Umbilical cord (tissue), 2 donors: ENCODE data around the gene RND2. TPM values are rescaled to one million over a fixed set of nuclear protein-coding genes. Genes with fewer than 3 reads are reported as not detected.
A peak's percentile ranks its signal among the peaks of the same experiment; 100 is the strongest.
"Not testable (repeated sequence)": the region's sequence is repeated elsewhere in the genome, so short reads cannot be mapped to it uniquely, and the experiment has no call there.

Experiments used
- DNase-seq: peaks from one replicate; pipeline ENCODE4 v3.0.0-alpha.2; 2015; ENCODE audit warnings: low spot score
- total RNA-seq: library from RNA; depleted of rRNA; stranded (reverse); fragments of >200 nt; gene quantifications from one replicate; pipeline ENCODE4 v1.2.3, GENCODE V29; 2014; ENCODE audit warnings: low replicate concordance; ENCODE audit not compliant: insufficient read depth

Gene RND2
- total RNA-seq, 1 donor from 2014 or later, result 0.72 TPM

GRCh38 chr17:43027091-43028032, 2.3 kb downstream of the RND2 start:
- no peak for DNase-seq

GRCh38 chr17:43028221-43028861, 3.3 kb downstream of the RND2 start:
- no peak for DNase-seq

- no peak for DNase-seq
These were observed 5.2 kb downstream of the RND2 start for GRCh38 chr17:43030137-43030767.

DNA sequence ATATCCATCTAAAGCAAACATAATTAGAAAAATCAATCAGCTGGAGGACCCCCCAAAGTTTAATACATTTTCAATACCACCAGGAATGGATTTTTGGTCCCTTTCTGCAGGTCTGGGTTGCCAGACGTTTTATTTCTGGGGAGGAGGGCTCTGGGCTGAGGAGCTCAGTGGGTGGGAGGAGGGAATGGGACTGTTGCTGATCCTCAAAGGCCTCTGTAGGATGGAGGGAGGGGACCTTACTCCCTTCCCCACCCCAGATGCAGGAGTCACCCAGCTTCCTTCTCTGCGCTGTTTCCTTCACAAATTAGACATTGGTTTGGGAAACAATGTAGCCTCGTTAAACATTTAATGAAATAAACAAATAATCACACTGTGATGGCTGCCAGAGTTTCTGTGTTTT, 6.6 kb downstream of the RND2 start:
- DNase-seq, result no peak

GRCh38 chr17:43033948-43034881, 9.2 kb downstream of the RND2 start:
- no peak for DNase-seq

GRCh38 chr17:43034894-43035293, 9.9 kb downstream of the RND2 start:
- DNase-seq, result no peak

GRCh38 chr17:43039646-43040045, 14.6 kb downstream of the RND2 start:
- no peak for DNase-seq

DNA sequence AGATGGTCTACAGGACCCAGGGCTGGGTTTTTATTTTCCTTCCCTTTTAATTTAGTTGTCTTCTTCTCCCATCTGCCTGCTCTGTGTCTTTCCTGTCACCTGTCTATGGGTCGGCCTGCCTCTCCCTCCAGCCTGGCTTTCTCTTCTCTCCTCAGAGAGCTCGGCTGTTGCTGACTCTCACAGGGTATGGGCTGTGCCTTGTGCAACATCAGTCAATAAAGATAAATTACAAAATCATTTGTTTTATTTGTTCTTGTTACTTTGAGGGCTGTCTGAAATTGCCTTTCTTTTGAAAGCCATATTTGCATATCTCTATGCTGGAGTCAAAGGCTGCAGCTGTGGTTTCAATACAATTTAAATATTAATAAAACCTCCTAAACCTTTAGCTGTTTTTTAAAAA, 15.6 kb downstream of the RND2 start:
- DNase-seq, result no peak

DNA sequence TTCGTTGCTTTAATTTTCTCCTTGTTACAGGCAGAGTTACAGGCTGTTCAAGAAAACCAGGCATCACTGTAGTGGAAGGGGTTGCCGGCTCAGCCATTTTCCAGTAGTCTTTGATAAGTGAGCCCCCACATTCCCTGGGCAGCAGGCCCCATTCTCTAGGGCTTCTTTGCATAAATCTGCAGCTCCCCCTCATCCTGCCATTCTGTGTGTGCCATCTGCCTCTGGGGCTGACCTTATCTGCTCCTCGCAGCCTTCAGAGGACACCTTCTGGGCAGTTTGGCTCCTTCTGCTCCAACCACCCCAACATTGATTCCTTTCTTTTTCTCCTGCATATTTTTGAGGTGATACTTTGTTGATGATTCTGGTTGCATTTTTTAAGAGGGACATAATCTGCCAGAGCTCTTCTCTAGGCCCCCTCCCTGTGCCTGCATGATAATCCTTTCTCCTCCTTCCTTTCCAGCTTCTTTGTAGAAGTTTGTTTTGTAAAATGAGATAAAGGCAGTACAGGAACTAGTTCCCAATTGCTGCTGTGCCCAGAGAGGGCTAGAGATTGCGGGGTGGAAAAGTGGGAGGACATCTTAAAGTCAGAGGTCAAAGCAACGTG, 17.1 kb downstream of the RND2 start:
- DNase-seq, result peak; percentile 52

- peak; percentile 25 for DNase-seq
These were observed 18.3 kb downstream of the RND2 start for GRCh38 chr17:43043307-43043706.

DNA sequence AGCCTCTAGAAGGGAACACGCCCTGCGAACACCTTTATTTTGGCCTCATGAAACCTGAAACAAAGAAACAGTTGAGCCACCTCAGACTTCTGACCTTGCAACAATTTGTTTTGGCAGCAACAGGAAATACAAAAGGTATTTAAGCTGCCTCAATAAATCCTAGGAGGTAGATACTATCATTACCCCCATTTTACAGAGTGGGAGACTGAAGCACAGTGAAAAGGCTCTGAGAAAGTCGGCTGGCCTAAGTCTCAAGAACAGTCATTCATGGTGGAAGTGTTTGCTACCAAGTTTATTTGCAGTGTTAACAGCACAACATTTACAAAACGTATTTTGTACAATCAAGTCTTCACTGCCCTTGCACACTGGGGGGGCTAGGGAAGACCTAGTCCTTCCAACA, 19.0 kb downstream of the RND2 start:
- DNase-seq, result no peak

DNA sequence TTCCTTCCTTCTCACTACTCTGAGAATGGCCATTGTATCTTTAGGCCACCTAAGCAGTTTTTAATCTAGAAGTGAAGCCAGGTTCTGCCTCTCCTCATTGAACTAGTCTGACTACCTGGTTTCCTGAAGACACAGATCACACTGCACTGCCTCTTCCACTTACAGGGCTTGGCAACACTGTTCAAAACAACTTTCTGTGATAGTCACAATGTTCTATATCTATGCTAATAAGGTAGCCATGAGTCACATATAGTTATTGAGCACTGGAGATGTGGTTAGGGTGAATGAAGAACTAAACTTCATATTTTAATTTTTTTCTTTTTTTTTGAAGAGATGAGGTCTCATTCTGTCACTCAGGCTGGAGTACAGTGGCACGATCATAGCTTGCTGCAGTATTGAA, 26.9 kb downstream of the RND2 start:
- no peak for DNase-seq

DNA sequence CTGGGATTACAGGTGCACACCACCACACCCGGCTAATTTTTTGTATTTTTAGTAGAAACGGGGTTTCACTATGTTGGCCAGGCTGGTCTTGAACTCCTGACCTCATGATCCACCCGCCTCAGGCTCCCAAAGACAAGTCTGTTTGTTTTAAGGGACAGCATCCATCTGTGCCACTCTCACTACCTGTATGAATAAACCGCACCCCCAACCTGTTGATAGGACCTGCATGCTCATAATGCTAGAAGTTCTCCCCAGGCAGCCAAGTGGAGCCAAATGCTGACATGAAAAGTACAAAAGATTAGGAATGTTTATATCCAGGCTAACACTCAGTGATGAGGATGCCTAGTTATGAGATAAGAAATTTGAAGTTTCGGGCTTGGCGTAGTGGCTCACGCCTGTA, 28.0 kb downstream of the RND2 start:
- DNase-seq, result not testable (repeated sequence)

DNA sequence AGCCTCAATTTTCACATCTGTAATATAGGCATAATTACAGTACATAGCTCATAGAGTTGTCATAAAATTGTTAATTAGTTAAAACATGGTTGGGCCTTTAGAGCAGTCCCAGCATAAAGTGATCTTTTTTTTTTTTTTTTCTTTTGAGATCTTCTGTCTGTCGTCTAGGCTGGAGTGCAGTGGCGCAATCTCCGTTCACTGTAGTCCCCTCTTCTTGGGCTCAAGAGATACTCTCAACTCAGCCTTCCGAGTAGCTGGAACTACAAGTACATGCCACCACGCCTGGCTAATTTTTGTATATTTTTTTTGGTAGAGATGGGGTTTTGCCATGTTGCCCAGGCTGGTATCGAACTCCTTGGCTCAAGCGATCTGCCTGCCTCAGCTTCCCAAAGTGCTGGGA, 31.0 kb downstream of the RND2 start:
- DNase-seq, result no peak

DNA sequence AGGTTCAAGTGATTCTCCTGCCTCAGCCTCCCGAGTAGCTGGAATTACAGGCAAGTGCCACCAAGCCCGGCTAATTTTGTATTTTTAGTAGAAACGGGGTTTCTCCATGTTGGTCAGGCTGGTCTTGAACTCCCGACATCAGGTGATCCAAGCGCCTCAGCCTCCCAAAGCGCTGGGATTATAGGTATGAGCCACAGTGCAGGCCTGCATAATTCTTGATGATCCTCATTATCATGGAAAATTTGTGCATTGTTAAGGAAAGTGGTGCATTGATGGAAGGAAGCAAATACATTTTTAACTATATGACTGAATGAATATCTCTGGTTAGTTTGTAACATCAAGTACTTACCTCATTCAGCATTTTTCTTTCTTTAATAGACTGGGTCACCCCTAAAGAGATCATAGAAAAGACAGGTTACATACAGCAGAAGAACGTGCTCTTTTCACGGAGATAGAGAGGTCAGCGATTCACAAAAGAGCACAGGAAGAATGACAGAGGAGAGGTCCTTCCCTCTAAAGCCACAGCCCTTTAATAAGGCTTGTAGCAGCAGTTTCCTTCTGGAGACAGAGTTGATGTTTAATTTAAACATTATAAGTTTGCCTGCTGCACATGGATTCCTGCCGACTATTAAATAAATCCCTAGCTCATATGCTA, 38.1 kb downstream of the RND2 start:
- no peak for DNase-seq

DNA sequence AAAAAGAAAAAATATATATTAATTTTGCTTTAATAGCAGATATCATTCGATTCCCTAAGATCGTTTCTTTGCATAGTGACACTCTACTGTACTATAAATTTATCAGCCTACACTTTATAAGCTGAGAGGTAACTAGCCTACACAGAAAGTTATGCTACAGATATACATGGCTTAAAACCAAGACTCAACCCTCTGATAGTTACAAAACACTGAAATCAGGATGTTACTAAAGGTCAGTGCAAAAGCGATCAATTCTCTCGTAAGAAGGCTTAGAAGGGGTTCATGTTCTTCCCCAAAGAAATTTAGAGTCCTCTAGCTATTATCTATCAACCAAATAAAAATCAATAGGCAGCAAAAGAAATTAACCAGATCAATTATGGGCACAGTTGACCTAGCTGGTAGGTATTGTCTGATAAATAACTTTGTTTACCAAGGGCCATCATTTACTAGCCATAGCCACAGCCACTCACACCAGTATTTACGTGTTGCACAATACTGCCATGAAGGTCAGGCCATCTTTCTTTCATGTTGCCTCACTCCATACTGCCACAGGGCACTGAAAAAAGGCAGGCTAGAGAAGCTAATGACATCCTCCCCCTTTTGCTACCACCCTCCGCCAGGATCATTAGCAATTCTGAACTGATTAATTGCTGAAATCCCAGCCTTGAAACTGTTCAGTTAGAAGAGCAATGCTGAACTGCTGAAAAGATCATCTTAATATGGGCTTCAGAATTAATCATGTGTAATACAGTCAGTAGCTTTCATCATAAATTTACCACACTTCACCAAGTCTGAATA, 43.7 kb downstream of the RND2 start:
- DNase-seq, result no peak

GRCh38 chr17:43069368-43069898, 44.4 kb downstream of the RND2 start:
- no peak for DNase-seq

- no peak for DNase-seq
These were observed 45.2 kb downstream of the RND2 start for GRCh38 chr17:43070257-43070656.

GRCh38 chr17:43070872-43071271, 45.8 kb downstream of the RND2 start:
- no peak for DNase-seq
